ENCODE data around the gene RGS8. TPM values are rescaled to one million over a fixed set of nuclear protein-coding genes. Genes with fewer than 3 reads are reported as not detected.

The RGS8 gene
- total and polyA plus RNA-seq, 2 of the 4 experiments (the other 2 are of a cell fraction), result not detected

GRCh38 chr1:182686446-182686845 lies 2.1 kb upstream of the RGS8 start:
- Histone ChIP-seq H3K14ac (replicated peaks; ENCODE audit: low read depth, low read length) (no peak overlapping the region), H3K9me3 (ENCODE audit: control insufficient read depth, insufficient read depth, low read length) (no peaks in the 10 kb centered on the region), H4K5ac (ENCODE audit: low read depth, low read length) (no peak overlapping the region), H3K4me3 (ENCODE audit: insufficient read depth, low read depth, low read length) (no peak overlapping the region), H3K36me3 (ENCODE audit: control insufficient read depth, insufficient read depth, low read length) (no peaks in the 10 kb centered on the region), H3K27ac (ENCODE audit: insufficient read depth, low read length) (no peak overlapping the region), H2BK5ac (ENCODE audit: low read depth, low read length, poor library complexity, severe bottlenecking) (no peak overlapping the region), H2BK120ac (ENCODE audit: low read depth, low read length) (no peak overlapping the region), H2AK5ac (ENCODE audit: low read depth, low read length) (no peak overlapping the region), H2BK15ac (ENCODE audit: low read depth, low read length) (no peak overlapping the region), H3K18ac (ENCODE audit: low read depth, low read length) (no peak overlapping the region), H3K4me2 (ENCODE audit: low read depth, low read length) (no peak overlapping the region), H3K79me1 (ENCODE audit: low read depth in 1 of 2, low read length in 2 of 2) (no peaks in the 10 kb centered on the region), H2BK20ac (ENCODE audit: low read depth, low read length) (no peak overlapping the region), H3K27me3 (ENCODE audit: control insufficient read depth, insufficient read depth, low read length) (peaks cover 15% of the 10 kb centered on the region), H3K9me1 (ENCODE audit: insufficient read depth, low read length) (no peaks in the 10 kb centered on the region), H2AK9ac (replicated peaks; ENCODE audit: low read depth, low read length, poor library complexity) (no peak overlapping the region), H2AFZ (replicated peaks; ENCODE audit: low read length, poor library complexity) (no peak overlapping the region), H3K4me1 (ENCODE audit: control insufficient read depth, insufficient read depth, low read length) (no peaks in the 10 kb centered on the region), H4K8ac (ENCODE audit: low read depth in 2 of 2, low read length in 2 of 2) (no peak overlapping the region), H3K23ac (ENCODE audit: low read depth, low read length) (no peak overlapping the region), H3K4ac (ENCODE audit: low read depth, low read length) (no peak overlapping the region), H4K20me1 (ENCODE audit: insufficient read depth, low read length) (no peaks in the 10 kb centered on the region), H3K56ac (ENCODE audit: extremely low read depth, insufficient read depth, low read length) (no peak overlapping the region), H3K9ac (ENCODE audit: low read depth, low read length) (no peak overlapping the region), H4K91ac (ENCODE audit: insufficient read depth, low read depth, low read length) (no peak overlapping the region)
- POLR2A ChIA-PET (ENCODE audit: unreplicated experiment), result no interaction called here
- TF ChIP-seq MAFK (IDR thresholded peaks at IDR 0.05; ENCODE audit: low read depth, low read length) (no peak), RFX5 (IDR thresholded peaks at IDR 0.05; ENCODE audit: low read depth, low read length) (no peak), RCOR1 (IDR thresholded peaks at IDR 0.05; ENCODE audit: insufficient replicate concordance, low read length) (no peak)
- 100% methylated on average over 1 of the region's 1 CpG; no CpG with 5 or more reads in 1 of the 2 experiments for WGBS, 2 experiments (ENCODE audit: extremely low coverage in 2 of 2, insufficient read length in 1 of 2)
- in situ Hi-C loops (cut with MboI; ENCODE audit: low sequenced_read_pairs) (no loop called here), dilution Hi-C loops (cut with HindIII; ENCODE audit: low sequenced_read_pairs, unreplicated experiment) (no loop called here), intact Hi-C loops (cut with micrococcal nuclease) (loop anchor here (1.0 kb wide), 1 partner anchor 18 kb away; no protein-coding TSS in a partner anchor)
- ATAC-seq (ENCODE audit: low read depth) (no peak), DNase-seq (no peak)
- CTCF ChIA-PET, result no interaction called here
- no TSS peak for BruUV-seq (replicated peaks)

Measured in IMR-90 (cell line).